Keratinocyte (primary cell): Measurements from ENCODE around the gene ELANE.

Experiments
- CTCF ChIP-seq, 3 experiments: IDR thresholded peaks in 1 of 3; conservative IDR thresholded peaks in 1 of 3; optimal IDR thresholded peaks in 1 of 3; 2 replicates in 2 of 3; 3 replicates in 1 of 3; pipeline versions ENCODE3 to v1.5.1; 2011; ENCODE audit warnings: low read length in 3 of 3, mild to moderate bottlenecking in 3 of 3, moderate library complexity in 2 of 3, control low read depth in 1 of 3, inconsistent platforms in 1 of 3; ENCODE audit not compliant: insufficient read depth in 2 of 3; ENCODE audit errors: extremely low read depth in 1 of 3
- EZH2 ChIP-seq: IDR thresholded peaks from one replicate; pipeline ENCODE4 v1.6.1; 2012; ENCODE audit warnings: inconsistent platforms, mild to moderate bottlenecking, low read length, moderate library complexity

- TF ChIP-seq CTCF (optimal IDR thresholded peaks at IDR 0.05 in 1 of 3, IDR thresholded peaks at IDR 0.05 in 1 of 3, conservative IDR thresholded peaks at IDR 0.05 in 1 of 3; ENCODE audit: extremely low read depth in 1 of 3, insufficient read depth in 2 of 3, low read length in 3 of 3): no peak
- no peak for TF ChIP-seq EZH2
Observed at GRCh38 chr19:869245-870177, 17.4 kb downstream of the ELANE start.
